Measurements from ENCODE around the gene ZBTB46.
A peak's percentile ranks its signal among the peaks of the same experiment; 100 is the strongest.
"Not testable (repeated sequence)": the region's sequence is repeated elsewhere in the genome, so short reads cannot be mapped to it uniquely, and the experiment has no call there.

Gene ZBTB46

DNA sequence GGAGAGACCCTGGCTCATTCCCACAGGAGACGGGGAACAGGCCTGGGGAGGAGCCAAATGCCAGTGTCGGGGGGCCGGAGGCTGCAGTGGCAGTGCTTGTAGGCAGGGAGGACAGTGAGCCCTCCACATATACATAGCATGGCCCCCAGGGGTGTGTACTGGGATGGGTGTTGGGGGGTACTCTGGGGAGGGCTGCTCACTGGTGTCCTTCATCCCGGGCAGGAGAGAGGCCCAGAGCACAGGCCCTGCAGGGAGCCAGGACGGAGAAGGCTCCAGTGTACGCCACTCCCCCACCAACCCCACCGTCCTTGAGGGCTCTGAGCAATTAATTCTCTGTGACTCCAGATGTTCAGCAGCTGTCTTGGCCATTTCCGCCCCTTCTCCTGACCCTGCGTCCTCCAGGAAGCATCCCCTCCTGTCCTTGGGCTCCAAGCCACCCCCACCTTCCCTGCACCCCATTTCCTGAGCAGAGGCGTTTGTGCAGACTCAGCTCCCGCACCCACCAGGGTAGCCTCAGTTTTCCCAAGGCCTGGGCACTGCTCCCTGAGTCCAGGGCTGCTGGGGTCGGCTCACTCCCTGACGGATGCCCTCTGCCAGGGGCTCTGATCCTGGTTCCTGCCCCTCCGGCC is 26.8 kb upstream of the ZBTB46 start:
- DNase-seq: no peak

DNA sequence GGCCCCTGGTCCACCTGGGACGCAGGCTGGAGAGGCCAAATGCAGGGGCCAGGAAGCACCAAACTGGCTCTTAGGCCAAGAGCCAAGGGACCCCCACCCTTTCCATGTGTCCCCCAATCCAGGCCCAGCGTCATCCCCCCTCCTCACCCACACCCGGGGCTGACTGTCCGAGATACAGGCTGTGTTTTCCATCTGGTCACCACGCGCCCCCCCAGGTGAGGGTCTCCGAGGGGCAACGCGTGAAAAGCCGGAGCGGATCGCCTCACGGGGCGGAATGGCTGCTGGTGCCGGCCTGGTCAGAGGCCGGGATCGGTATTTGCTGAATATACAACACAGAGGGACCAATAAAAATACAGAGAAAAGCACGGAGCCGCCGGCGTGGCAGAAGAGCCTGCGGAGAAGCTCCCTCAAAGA is 25.0 kb upstream of the ZBTB46 start:
- DNase-seq: no peak

DNA sequence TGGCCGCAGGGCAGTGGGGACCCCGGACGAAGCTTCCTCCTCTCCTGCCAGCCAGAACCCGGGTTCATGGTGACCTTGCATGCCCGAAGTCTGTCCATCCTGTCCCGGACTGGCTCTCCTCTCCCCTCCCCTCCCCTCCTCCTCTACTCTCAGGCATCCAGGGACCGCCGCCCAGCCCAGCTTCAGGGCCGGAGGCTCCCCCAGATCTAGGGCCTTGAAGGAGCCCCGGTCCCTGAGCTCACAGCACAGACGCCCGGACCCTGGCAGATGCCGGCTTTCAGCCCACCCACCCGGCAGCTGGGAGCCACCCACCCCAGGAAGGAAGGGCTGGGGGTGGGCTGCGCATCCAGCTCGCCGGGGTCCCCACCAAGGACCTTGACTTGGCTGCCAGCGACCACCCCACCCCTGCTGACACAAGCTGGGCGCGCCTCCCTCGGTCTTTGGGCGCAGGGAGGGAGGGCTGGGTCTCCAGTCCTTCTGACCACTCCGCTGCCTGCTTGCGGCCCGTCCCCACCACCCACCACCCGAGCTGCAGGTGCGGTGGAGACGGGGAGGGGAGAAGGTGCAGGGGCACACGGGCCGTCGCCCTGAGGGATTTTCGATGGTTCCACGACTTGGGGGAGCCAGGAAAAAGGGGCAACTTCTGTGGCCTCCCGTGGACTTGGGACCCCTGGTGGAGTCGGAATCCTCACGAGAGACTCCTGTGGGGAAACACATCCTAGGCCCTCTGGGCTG is 24.5 kb upstream of the ZBTB46 start:
- no peak for DNase-seq

DNA sequence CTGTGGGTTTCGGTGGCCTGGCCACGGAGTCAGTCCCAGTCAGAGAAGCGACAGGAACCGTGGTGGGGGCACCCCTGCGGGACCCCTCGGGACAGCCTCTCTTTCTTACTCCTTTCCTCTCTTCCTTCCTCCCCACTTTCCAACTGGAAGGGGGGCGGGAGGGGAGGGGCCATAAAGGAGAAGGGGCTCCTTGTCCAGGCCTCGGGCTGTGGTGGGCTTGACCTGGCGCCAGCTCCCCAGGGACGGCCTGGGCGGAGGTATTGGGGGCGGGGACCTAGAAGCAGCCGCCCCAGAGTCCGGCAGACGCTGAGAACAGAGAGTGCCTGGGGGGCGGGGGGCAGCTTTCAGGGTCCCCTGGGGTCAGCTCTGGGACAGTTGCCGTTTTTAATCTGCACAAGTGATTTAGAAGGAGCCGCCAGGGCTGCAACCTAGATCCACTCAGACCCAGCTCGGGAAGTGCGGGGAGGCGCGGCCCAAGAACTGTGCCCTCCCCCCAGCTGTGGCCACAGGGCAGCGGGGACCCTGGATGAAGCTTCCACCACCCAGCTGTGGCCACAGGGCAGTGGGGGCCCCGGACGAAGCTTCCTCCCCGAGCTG is 23.8 kb upstream of the ZBTB46 start:
- DNase-seq: no peak

DNA sequence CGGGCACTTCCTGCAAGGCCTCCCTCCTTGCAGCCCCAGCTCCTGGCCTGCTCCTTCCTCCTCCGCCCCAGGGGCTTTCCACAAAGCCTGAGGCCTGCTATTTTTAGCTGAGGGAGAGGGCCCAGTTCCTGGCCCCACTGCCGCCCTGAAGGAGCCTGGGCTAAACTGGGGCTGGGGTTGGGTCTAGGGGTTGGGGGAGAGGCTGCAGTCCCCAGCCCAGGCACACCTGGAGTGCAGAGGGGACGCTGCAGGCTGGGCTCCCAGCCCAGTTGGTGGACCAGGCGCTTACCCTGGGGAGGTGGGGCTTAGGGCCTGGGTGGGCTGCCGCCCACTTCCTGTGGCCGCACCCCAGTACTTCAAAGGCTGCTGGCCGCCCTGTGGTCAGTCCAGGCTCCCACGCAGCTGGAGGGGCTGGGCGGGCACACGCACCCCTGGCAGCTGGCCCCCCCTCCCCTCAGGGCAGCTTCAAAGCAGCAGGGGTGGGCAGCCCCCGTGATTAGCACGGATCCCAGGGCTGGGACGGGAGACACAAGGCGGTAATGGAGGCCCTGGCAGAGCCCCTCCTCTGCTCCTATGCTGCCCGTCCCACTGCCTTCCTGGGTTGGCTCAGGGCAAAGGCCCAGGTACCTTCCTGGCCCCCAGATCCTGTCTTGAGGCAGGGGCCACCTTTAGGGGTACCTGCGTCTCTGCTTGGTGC is 23.2 kb upstream of the ZBTB46 start:
- peak; percentile 55 for DNase-seq

DNA sequence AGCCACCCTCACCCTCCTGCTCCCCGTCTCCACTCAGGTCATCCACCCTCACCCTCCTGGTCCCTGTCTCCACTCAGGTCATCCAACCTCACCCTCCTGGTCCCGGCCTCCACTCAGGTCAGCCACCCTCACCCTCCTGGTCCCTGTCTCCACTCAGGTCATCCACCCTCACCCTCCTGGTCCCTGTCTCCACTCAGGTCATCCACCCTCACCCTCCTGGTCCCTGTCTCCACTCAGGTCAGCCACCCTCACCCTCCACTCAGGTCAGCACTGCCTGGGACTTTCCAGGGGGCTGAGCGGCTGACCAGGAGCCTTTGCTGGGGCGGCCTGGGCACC is 22.6 kb upstream of the ZBTB46 start:
- not testable (repeated sequence) for DNase-seq

DNA sequence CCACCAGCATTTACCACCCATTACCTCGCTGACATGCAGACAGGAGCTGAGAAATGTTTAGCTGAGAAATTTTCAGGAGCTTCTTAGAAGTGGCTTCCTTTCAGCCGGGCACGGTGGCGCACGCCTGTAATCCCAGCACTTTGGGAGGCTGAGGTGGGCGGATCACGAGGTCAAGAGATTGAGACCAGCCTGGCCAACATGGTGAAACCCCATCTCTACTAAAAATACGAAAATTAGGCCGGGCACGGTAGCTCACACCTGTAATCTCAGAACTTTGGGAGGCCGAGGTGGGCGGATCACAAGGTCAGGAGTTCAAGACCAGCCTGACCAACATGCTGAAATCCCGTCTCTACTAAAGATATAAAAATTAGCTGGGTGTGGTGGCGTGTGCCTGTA is 20.5 kb upstream of the ZBTB46 start:
- not testable (repeated sequence) for DNase-seq

DNA sequence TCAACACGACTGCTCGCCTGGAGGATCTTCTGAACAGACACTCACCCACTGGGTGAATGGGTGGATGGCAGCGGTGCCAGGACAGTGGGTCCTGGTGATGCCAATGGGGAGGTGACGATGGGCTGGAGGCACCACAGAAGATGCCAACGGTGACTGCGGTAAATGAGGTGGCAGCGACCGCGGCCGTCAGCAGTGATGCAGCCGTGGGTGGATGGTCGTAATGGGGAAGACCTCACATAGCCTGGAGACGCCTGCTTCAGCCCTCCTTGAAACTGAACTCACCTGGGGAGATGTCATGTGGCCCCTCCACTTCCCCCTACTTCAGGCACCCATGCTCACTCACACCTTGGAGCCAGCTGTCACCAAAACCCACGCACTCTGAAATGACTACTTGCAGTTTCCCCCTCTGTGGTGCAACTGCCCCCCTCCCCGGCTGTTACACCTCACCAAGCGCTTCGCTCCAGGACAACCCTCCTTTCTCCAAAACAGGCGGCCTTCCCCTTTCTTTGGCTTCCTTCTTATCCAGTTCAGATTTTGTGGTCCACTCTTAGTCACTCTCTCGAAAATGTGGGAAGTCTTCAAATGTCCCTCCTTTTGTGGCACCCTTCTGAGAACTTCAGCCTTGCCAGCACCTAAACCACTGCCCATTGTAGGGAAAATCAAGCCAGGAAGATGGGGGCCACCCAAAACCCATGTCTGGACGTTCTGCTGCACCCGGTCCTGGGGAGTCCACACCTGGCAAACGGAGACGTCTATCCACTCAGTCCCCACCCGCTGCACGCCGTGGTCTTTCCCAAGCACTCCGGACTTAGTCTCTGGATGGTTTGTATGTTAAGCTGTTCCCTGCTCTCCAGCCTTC is 19.9 kb upstream of the ZBTB46 start:
- peak; percentile 46 for DNase-seq

DNA sequence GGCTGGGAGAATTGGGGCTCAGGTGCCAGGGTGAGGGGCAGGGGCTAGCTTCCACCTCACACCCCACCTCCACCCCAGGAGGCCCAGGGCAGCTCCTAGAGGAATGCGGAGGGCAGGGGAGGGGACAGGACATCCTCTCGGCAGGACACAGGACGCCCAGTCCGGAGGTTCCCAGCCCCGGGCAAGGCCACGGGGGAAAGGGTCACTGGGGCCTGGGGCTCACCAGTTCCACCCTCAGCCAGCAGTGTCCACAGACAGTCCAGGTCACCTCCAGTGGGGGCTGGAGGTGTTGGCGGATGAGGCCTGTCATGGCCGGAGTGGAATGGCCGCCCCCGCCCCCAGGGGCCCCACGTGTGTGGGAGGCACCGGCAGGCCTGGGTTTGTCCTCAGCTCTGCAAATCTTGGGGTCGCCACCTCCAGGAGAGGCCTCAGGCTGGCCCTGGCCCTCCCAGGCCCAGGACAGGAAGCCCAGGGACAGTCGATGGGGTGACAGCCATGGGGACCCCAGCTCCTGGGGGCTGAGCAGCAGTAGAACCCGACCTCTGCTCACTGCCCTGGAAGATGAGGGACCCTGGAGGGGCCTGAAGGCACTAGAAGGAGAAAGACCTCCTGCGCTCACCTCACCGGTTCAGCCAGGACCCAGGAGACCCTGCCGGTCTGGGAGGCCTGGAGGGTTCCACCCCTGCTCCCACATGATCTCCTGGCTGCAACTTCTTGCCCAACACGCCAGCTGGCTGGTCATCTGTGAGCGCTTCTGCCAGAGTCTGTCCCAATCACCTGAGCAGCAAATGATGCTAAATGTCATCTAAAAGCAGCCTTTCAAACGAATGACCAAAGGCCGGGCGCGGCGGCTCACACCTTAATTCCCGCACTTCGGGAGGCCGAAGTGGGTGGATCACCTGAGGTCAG is 17.2 kb upstream of the ZBTB46 start:
- no peak for DNase-seq

DNA sequence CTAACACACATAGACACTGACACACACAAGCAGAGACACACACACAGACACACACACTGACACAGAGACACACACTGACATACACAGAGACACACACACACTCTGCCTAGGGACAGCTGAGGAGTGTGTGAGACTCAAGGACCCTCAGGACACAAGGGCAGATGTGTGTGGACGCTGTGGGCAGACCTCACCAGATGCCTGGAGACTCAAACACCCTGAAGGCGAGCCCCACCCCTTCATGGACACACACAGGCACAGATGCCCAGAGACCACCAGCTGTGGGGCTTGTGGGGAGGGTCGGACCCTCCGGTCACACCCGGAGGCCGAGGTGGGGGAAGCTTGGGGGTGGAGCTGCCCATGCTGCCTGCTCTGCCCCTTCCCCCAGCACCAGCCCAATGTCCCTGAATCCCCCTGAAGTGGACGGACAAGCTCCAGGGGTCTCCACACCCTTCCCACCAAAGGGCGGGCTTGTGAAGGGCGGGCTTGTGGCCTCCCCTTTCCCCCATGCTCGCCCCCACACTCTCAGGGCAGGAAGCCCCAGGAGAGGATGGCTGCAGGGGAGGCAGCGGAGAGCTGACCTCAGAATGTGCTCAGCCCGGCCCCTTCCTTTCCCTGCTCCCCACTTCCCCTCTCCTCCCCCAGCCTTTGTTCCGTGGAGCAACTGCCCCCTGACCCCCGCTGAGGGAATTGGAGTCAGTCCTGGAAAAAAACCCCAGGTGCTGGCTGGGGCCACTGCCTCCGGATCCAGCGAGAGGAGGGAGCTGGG is 16.4 kb upstream of the ZBTB46 start:
- peak; percentile 74 for DNase-seq

DNA sequence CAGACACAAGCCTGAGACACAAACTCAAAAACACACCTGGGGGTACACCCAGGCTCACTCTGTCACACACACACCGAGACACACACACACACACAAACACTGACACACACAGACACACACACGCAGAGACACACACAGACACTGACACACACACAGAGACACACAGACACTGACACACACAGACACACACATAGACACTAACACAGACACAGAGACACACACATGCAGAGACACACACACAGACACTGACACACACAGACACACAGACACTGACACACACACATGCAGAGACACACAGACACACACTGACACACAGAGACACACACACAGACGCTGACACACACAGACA is 15.8 kb upstream of the ZBTB46 start:
- DNase-seq: no peak

DNA sequence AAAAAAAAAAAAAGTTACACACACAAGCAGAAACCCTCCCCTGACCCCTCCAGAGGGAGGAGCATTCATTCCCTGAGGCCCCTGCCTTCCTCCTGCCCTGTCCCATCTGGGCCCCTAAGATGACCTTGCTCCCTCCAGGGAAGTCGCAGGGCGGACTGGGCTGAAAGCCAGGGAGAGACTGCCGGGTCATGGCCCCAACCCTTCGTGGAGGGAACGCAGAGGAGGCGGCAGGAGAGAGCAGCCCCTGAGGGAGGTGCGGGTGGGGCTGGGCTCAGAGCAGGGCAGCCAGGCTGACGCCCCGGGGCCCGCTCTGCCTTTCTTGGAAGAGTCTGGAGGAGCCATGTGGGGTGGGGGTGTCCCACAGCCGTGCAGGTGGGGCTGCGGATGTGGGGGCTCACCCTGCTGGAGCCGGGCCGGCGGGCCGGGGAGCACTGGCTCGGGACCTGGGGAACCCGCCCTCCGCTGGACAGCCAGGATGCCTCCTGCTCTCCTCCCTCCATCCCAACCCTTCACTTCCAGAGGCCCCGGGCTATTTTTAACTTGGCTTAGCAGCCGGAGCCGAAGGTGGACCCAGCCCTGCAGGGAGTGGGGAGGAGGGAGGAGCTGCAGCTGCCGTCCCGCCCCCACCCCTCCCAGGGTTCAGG is 15.2 kb upstream of the ZBTB46 start:
- peak; percentile 81 for DNase-seq

DNA sequence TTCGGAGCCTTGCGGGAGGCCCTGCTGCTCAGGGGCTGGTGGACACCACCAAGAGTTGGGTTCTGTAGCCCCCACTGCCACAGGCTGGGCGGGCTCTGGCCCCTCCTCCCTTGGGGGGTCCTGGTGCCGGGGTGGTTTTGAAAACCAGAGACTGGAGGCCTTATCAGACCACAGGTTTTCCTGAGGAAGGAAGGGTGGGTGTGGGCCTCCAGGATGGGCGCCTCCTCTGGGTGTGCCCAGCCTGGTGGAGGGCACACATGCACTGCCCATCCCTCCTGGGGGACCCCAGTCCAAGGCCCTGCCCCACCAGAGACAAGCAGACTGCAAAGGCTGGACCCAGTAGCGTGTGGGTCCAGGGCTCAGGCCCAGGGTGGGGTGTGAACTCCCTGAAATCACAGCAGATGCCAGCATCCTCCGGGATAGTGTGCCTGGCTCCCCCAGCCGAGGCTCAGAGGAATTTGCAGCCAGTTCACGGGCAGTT is 13.5 kb upstream of the ZBTB46 start:
- peak; percentile 82 for DNase-seq

DNA sequence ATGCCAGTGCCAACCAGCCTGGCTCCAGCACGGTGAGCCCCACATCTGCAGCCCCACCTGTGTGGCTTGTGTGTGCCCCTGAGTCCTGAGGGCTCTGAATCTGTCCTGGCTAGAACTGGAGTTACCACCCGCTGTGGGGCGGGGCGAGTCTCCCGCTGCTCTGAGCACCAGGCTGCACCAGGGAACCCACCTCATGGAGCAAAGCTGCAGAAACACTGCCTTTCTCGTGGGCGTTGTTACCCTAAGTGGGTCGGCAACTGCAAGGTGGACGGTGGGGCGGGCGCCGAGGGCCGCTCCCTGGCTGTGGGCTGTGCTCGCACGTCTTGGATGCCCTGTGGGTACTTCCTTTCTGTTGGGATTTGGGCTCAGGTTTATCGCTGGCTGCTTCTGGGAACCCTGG is 12.7 kb upstream of the ZBTB46 start:
- DNase-seq: no peak

DNA sequence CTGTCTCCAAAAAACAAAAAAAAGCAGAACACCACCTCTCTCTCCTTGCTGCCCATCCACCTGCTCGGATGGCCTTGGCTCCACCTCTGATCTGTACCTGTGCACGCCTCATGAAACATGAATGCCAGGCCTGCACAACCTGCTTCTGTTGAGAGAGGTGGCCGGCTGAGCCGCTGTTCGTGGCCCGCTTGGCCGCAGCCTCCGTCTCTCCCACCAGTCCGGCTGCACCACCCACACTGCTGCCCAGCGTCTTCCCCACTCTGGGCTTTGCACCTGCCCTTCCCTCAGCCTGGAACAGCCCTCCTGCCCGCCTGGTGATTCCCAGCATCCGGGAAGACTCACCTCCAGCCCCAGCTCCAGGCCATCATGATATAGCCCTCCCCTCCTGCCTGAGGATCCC is 12.2 kb upstream of the ZBTB46 start:
- DNase-seq: no peak

DNA sequence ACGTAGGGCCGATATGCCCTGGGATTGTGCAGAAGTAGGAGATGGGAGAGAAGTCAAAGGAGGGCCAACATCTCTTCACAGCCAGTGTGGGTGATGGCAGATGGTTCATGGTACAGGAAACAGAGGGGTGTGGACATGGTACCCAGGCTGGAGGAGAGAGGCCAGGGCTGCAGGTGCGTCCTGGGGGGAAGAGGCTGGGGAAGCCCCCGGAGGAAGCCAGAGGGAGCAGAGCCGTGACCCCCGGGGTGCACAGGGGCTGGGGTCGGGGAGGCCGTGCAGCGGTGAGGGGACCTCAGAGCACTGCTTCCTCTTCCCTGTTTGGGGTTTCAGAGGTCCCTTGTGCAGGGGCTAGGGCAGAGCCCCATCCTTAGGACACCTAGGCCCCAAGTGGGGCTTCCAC is 11.2 kb upstream of the ZBTB46 start:
- DNase-seq: peak; percentile 38

DNA sequence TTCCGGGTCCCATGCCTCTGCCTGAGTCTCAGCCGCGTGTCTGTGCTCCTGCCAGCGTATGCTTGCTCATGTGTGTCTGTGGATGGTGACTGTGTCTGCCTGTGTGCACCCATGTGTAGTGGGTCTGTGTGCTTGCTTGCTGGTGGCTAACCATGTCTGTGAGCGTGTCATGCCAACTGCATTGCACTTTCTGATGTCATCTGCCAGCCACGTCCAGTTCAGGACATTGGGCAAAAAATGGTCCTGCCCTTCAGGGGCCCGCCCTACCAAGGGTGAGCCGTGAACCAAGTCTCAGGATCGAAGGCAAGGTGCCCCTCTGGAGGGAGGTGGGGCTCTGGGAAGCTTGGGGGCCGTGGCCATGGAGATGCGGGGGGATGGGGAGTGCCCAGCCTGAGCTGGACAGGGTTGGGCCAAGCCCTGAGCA is 9.4 kb upstream of the ZBTB46 start:
- DNase-seq: no peak

DNA sequence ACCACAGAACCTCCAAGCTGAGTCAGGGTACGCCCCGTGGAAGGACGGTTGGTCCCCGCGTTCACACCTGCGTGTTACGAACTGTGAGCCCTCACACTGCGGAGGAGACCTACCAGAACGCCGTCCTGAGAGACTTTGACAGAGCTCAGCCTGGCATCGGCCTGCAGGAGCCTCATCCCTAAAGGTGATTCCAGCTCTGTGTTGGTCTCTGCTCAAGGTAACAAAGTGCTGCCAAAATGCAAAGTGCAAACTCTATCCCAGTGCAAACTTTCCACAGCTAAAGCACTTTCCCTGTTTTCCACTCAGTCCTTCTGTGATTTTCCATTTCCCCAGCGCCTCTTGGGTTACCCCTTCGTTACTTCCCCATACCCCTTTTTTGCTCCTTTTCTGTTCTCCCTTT is 8.6 kb upstream of the ZBTB46 start:
- DNase-seq: no peak

DNA sequence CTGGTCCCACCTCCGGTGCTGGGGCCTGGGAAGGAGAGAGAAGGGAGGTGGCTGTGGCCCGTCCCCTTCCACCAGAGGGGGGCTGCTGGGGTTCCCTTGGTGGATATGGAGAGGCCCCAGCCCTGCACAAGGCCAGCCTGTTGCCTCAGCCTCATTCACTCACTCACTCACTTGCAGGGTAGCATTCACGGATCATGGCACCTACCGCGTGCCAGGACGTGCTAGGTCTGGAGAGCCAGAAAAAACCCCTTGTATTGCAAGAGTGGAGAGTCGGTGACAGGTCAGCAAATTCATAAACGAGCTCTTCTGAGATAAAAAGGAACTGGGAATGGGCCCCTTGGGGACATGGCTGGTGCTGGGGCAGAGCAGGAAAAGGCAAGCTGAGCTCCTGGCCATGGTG is 6.4 kb upstream of the ZBTB46 start:
- no peak for DNase-seq
